Kidney (tissue), 14 donors: ENCODE measurements around the gene SLC26A1. TPM values are rescaled to one million over a fixed set of nuclear protein-coding genes. Genes with fewer than 3 reads are reported as not detected.

Source experiments
- DNase-seq, 5 donors: peaks; one replicate each; pipeline ENCODE4 v3.0.0-alpha.2; 2013 to 2020
- FAIRE-seq: peaks from 2 replicates; lab custom pipeline; 2012; peaks lifted over from hg19 to GRCh38; lab: Jason Lieb, UNC
- H3K27ac ChIP-seq, 2 donors: one replicate each; pipeline ENCODE4 v1.7.0; 2013; ENCODE audit warnings: low read depth in 2 of 2, low read length in 2 of 2, inconsistent platforms in 1 of 2
- H3K27me3 ChIP-seq: one replicate; pipeline ENCODE4 v1.7.1; 2013; ENCODE audit warnings: low read length, inconsistent platforms; ENCODE audit not compliant: control insufficient read depth, insufficient read depth
- H3K36me3 ChIP-seq, 3 donors: one replicate each; pipeline versions ENCODE4 v1.7.0 to v1.7.1; 2013; ENCODE audit warnings: low read length in 3 of 3, control low read depth in 1 of 3, inconsistent platforms in 1 of 3; ENCODE audit not compliant: insufficient read depth in 3 of 3, control insufficient read depth in 2 of 3
- H3K4me1 ChIP-seq, 3 donors: one replicate each; pipeline versions ENCODE4 v1.7.0 to v1.7.1; 2013; ENCODE audit warnings: low read length in 3 of 3, inconsistent platforms in 1 of 3, low read depth in 1 of 3; ENCODE audit not compliant: control insufficient read depth in 2 of 3, insufficient read depth in 2 of 3
- H3K4me3 ChIP-seq, 3 donors: one replicate each; pipeline versions ENCODE4 v1.7.0 to v1.8.1; 2013; ENCODE audit warnings: low read length in 3 of 3, control low read depth in 1 of 3, inconsistent platforms in 1 of 3
- H3K9ac ChIP-seq, 3 donors: one replicate each; pipeline versions ENCODE4 v1.7.0 to v1.7.1; 2013; ENCODE audit warnings: low read length in 3 of 3, control low read depth in 1 of 3, inconsistent platforms in 1 of 3
- H3K9me3 ChIP-seq, 3 donors: one replicate each; pipeline versions ENCODE4 v1.7.0 to v1.7.1; 2013; ENCODE audit warnings: low read length in 3 of 3, control low read depth in 1 of 3, inconsistent platforms in 1 of 3; ENCODE audit not compliant: control insufficient read depth in 2 of 3, insufficient read depth in 1 of 3
- intact Hi-C: fragments of 100-400 bp; cut with DNase I; formaldehyde crosslinking; loops from one replicate; pipeline ENCODE4 v1.11.1; 2022
- polyA plus RNA-seq: library from polyadenylated mRNA; stranded (reverse); fragments of 350-450 nt; fragmentation: Illumina TruSeq; extraction: RNeasy Lipid Tissue Mini Kit (QIAGEN cat#74804); gene quantifications from one replicate; pipeline ENCODE4 v1.2.3, GENCODE V29; 2014; ENCODE audit warnings: low read depth, low replicate concordance; ENCODE audit not compliant: insufficient read depth
- total RNA-seq: library from RNA; stranded (reverse); fragmentation: NEBNext Ultra II Directional; extraction: Animal tissue kit (Norgen Biotek cat#: 25700); gene quantifications from one replicate; pipeline ENCODE4 v1.2.1, GENCODE V29; 2021
- TF ChIP-seq, protein P1 (sequence below): IDR thresholded peaks from 3 replicates; pipeline ENCODE4 v1.5.1; 2012; ENCODE audit warnings: mild to moderate bottlenecking, moderate library complexity, borderline replicate concordance; ENCODE audit not compliant: insufficient read depth; ENCODE audit errors: extremely low read depth
- donor health status: control.
- donor health status: control.
- donor health status: control.
- donor health status: control.
- donor health status: control.
- donor health status: DM: yes; HTN: yes; CAD: no.
- donor health status: Normal renal cell carcinoma (clear cell type).

Gene SLC26A1
- total and polyA plus RNA-seq, 2 donors from 2014 or later, result 2.9 to 10.2 TPM

- DNase-seq (peak in 2 of 5 donors; percentile 44 to 74), FAIRE-seq (no peak)
- Histone ChIP-seq H3K9me3 (no peaks in the 10 kb centered on the region), H3K27me3 (no peaks in the 10 kb centered on the region), H3K27ac (no peak overlapping the region), H3K36me3 (peaks cover 0 to 4% (median 4%) of the 10 kb centered on the region in 3 donors), H3K4me1 (peaks cover 0 to 39% (median 11%) of the 10 kb centered on the region in 3 donors), H3K9ac (no peak overlapping the region), H3K4me3 (no peak overlapping the region)
- intact Hi-C loops, result no loop called here
- TF ChIP-seq, protein P1, sequence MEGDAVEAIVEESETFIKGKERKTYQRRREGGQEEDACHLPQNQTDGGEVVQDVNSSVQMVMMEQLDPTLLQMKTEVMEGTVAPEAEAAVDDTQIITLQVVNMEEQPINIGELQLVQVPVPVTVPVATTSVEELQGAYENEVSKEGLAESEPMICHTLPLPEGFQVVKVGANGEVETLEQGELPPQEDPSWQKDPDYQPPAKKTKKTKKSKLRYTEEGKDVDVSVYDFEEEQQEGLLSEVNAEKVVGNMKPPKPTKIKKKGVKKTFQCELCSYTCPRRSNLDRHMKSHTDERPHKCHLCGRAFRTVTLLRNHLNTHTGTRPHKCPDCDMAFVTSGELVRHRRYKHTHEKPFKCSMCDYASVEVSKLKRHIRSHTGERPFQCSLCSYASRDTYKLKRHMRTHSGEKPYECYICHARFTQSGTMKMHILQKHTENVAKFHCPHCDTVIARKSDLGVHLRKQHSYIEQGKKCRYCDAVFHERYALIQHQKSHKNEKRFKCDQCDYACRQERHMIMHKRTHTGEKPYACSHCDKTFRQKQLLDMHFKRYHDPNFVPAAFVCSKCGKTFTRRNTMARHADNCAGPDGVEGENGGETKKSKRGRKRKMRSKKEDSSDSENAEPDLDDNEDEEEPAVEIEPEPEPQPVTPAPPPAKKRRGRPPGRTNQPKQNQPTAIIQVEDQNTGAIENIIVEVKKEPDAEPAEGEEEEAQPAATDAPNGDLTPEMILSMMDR, result no peak
These were observed 2.3 kb downstream of the SLC26A1 start for GRCh38 chr4:990746-991367.

GRCh38 chr4:989722-990471 is 3.3 kb downstream of the SLC26A1 start:
- Histone ChIP-seq H3K27me3 (no peaks in the 10 kb centered on the region), H3K36me3 (peaks cover 0 to 4% (median 4%) of the 10 kb centered on the region in 3 donors), H3K9ac (no peak overlapping the region), H3K27ac (no peak overlapping the region), H3K4me1 (peaks cover 0 to 42% (median 14%) of the 10 kb centered on the region in 3 donors), H3K4me3 (no peak overlapping the region), H3K9me3 (no peaks in the 10 kb centered on the region)
- TF ChIP-seq, protein P1, result no peak
- no peak for FAIRE-seq
- intact Hi-C loops, result no loop called here
- DNase-seq, result peak in 2 of 5 donors; percentile 47 to 75

DNA sequence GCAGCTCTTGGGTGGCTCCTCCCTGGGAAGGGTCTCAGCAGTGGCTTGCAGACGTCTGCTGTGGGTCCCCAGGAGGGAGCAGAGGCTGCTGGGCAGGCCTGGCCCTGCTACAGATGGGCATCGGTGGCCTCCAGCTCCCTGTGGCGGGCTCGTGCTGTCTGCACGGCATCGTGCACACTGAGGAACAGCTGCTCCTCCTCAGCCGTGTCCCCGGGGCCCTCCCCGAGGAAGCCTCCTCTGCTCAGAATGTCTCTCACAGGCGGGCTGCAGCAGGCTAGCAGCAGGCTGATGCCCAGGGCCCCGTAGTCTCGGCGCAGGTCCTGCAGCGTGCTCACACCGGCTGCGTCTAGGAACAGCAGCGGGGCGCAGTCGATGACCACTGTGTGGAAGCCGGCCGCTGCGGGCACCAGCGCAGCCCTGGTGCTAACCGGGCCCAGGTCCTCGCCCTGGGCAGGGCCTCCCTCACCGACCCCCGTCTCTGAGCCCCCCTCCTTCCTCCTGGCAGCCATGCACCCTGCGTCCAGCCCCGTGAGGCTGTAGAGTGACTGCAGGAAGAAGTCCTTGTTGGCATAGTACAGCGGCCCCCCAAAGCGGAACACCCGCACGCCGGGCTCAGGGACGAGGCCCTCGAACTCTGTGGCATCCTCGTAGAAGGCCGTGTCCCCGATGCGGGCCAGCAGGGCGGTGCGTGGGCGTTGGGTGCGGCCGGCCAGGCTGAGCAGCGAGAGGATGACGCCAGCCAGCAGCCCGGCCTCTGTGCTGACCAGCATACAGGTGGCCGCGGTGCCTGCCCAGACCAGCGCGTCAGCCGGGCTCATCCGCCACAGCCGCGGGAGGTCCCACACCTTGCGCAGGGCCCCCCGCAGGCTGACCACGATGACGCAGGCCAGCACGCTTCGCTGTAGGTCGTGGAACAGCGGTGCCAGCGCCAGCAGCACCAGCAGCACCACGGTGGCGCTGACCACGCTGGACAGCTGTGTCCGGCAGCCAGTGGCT is 4.2 kb downstream of the SLC26A1 start:
- Histone ChIP-seq H3K27me3 (no peaks in the 10 kb centered on the region), H3K9me3 (no peaks in the 10 kb centered on the region), H3K4me1 (peaks cover 0 to 42% (median 14%) of the 10 kb centered on the region in 3 donors), H3K9ac (no peak overlapping the region), H3K27ac (no peak overlapping the region), H3K4me3 (no peak overlapping the region), H3K36me3 (peaks cover 0 to 4% (median 4%) of the 10 kb centered on the region in 3 donors)
- intact Hi-C loops, result no loop called here
- TF ChIP-seq, protein P1, result no peak
- DNase-seq (peak in 1 of 5 donors; percentile 78), FAIRE-seq (no peak)
